ENCODE measurements around the gene ZSCAN16.
"Not testable (repeated sequence)": the region's sequence is repeated elsewhere in the genome, so short reads cannot be mapped to it uniquely, and the experiment has no call there.

ZSCAN16 gene

DNA sequence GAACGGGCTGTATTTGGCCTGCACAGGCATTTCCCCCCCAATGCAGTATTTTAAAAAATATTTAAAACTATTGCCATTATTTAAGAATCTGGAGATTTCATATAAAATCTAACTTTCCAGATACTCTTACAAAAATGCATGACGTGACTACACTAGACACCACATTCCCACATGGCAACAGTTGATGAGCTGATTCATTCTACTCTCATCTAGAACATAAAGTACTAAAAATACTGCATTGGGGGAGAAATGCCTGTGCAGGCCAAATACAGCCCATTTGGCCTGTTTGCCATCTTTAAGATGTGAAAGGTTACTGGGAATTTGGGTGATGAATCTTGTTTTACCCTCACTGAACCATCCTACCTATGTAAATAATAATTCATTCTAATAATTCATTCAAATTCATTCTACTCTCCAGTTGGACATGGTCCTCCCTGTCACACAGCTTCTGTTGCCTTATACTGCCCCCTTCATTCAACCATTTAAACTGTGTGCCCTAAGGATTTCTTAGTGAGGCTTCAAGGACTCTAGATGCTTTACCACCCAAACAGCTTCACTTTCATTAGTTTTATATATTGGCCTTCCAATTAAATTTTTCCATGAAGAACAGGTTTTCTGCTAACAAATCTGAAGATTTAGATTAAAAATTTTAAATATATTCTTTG lies 6.9 kb upstream of the ZSCAN16 start:
- ATAC-seq (ENCODE audit: low read depth) = no peak

GRCh38 chr6:28118217-28118616 lies 6.2 kb upstream of the ZSCAN16 start:
- ATAC-seq (ENCODE audit: low read depth) = no peak
- Histone ChIP-seq H3K4me1 (ENCODE audit: insufficient read depth, poor library complexity, severe bottlenecking) (no peaks in the 10 kb centered on the region), H3K27ac (ENCODE audit: poor library complexity, severe bottlenecking) (no peak overlapping the region), H3K9me3 (ENCODE audit: severe bottlenecking) (no peaks in the 10 kb centered on the region), H3K27me3 (ENCODE audit: insufficient read depth, poor library complexity, severe bottlenecking) (no peaks in the 10 kb centered on the region), H3K36me3 (ENCODE audit: low read depth) (peaks cover 26% of the 10 kb centered on the region), H3K4me3 (ENCODE audit: severe bottlenecking) (no peak overlapping the region)
- TF ChIP-seq, protein P1, sequence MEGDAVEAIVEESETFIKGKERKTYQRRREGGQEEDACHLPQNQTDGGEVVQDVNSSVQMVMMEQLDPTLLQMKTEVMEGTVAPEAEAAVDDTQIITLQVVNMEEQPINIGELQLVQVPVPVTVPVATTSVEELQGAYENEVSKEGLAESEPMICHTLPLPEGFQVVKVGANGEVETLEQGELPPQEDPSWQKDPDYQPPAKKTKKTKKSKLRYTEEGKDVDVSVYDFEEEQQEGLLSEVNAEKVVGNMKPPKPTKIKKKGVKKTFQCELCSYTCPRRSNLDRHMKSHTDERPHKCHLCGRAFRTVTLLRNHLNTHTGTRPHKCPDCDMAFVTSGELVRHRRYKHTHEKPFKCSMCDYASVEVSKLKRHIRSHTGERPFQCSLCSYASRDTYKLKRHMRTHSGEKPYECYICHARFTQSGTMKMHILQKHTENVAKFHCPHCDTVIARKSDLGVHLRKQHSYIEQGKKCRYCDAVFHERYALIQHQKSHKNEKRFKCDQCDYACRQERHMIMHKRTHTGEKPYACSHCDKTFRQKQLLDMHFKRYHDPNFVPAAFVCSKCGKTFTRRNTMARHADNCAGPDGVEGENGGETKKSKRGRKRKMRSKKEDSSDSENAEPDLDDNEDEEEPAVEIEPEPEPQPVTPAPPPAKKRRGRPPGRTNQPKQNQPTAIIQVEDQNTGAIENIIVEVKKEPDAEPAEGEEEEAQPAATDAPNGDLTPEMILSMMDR (IDR thresholded peaks at IDR 0.05; ENCODE audit: poor library complexity, severe bottlenecking) = no peak
- no peak for DNase-seq (ENCODE audit: low spot score)

More for the DNA sequence above, 6.9 kb upstream of the ZSCAN16 start:
- Histone ChIP-seq H3K27ac (ENCODE audit: poor library complexity, severe bottlenecking) (no peak overlapping the region), H3K36me3 (ENCODE audit: low read depth) (peaks cover 24% of the 10 kb centered on the region), H3K4me3 (ENCODE audit: severe bottlenecking) (no peak overlapping the region), H3K4me1 (ENCODE audit: insufficient read depth, poor library complexity, severe bottlenecking) (no peaks in the 10 kb centered on the region), H3K27me3 (ENCODE audit: insufficient read depth, poor library complexity, severe bottlenecking) (no peaks in the 10 kb centered on the region), H3K9me3 (ENCODE audit: severe bottlenecking) (no peaks in the 10 kb centered on the region)
- TF ChIP-seq, protein P1 (IDR thresholded peaks at IDR 0.05; ENCODE audit: poor library complexity, severe bottlenecking) = no peak
- no peak for DNase-seq (ENCODE audit: low spot score)

GRCh38 chr6:28121876-28122275 lies 2.5 kb upstream of the ZSCAN16 start:
- TF ChIP-seq, protein P1 (IDR thresholded peaks at IDR 0.05; ENCODE audit: poor library complexity, severe bottlenecking) = no peak
- Histone ChIP-seq H3K36me3 (ENCODE audit: low read depth) (peaks cover 27% of the 10 kb centered on the region), H3K4me3 (ENCODE audit: severe bottlenecking) (no peak overlapping the region), H3K27me3 (ENCODE audit: insufficient read depth, poor library complexity, severe bottlenecking) (no peaks in the 10 kb centered on the region), H3K27ac (ENCODE audit: poor library complexity, severe bottlenecking) (no peak overlapping the region), H3K4me1 (ENCODE audit: insufficient read depth, poor library complexity, severe bottlenecking) (no peaks in the 10 kb centered on the region), H3K9me3 (ENCODE audit: severe bottlenecking) (no peaks in the 10 kb centered on the region)
- ATAC-seq (ENCODE audit: low read depth) (no peak), DNase-seq (ENCODE audit: low spot score) (no peak)

DNA sequence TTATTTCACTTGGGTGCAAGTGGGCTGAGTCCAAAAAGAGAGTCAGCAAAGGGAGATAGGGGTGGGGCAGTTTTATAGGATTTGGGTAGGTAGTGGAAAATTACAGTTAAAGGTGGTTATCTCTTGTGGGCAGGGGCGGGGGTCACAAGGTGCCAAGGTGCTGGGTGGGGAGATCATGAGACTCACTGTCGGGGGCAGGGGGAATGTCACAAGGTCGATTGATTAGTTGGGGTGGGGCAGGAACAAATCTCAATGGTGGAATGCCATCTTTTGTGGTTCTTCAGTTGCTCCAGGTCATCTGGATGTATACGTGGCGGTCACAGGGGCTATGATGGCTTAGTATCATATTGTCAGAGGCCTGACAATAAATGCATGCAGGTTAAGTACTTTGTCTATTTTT lies 2.1 kb upstream of the ZSCAN16 start:
- H3K27ac ChIP-seq (ENCODE audit: poor library complexity, severe bottlenecking); H3K4me3 ChIP-seq (ENCODE audit: severe bottlenecking); H3K4me1 ChIP-seq (ENCODE audit: insufficient read depth, poor library complexity, severe bottlenecking); ATAC-seq (ENCODE audit: low read depth); H3K27me3 ChIP-seq (ENCODE audit: insufficient read depth, poor library complexity, severe bottlenecking); H3K9me3 ChIP-seq (ENCODE audit: severe bottlenecking); DNase-seq (ENCODE audit: low spot score): not testable (repeated sequence)
- H3K36me3 ChIP-seq (ENCODE audit: low read depth) = peaks cover 31% of the 10 kb centered on the region

DNA sequence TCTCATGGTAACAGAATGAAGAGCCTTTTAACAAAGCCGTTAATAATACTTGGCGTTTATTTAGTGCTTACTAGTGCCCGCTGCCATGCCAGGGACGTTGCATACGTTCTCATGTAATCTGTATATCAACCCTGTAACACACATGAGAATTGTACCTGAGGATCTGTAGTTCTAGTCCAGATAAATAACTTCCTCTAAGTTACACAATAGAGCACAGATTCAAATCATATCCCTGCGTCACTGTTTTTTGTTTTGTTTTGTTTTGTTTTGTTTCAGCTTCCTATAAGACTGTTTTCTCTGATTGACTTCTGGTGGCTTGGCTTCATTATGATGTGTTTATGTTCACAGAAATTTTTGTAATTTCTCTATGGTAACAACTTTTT lies 553 bp downstream of the ZSCAN16 start:
- TF ChIP-seq, protein P1 (IDR thresholded peaks at IDR 0.05; ENCODE audit: poor library complexity, severe bottlenecking) = no peak
- H3K4me3 ChIP-seq (ENCODE audit: severe bottlenecking) = peak overlapping the region; percentile 42
- no peak overlapping the region for H3K27ac ChIP-seq (ENCODE audit: poor library complexity, severe bottlenecking)
- ATAC-seq (ENCODE audit: low read depth) (peak; percentile 5; the same call in 2 of the 3 replicates), DNase-seq (ENCODE audit: low spot score) (no peak)
- no peaks in the 10 kb centered on the region for H3K27me3 ChIP-seq (ENCODE audit: insufficient read depth, poor library complexity, severe bottlenecking)
- peaks cover 39% of the 10 kb centered on the region for H3K36me3 ChIP-seq (ENCODE audit: low read depth)
- H3K9me3 ChIP-seq (ENCODE audit: severe bottlenecking) = no peaks in the 10 kb centered on the region
- H3K4me1 ChIP-seq (ENCODE audit: insufficient read depth, poor library complexity, severe bottlenecking) = no peaks in the 10 kb centered on the region
